Measurements from ENCODE around the gene ZNF74.

ZNF74 gene

DNA sequence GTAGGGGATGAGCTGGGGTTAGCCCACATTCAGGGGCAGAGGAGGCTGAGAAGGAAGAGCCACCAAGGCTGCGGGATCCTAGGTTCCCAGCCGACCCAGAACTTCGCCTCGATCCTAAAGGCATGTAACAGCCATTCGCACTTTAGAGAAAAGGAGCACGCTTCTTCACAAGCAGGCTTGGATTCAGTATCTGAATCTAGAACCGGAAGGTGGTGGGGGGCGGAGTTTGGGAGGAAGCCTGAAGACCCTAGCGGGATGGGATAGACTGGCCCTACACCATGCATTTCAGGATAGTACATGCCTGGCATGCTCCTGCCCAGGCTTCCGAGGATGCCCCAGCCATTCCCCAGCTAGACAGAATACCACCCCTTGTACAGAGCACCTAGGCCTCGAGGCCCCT, 39.2 kb downstream of the ZNF74 start:
- peaks cover 3% of the 10 kb centered on the region; the same call in 1 of the 2 replicates for H4K20me1 ChIP-seq (ENCODE audit: insufficient read depth, low read length)
- H3K4me2 ChIP-seq (ENCODE audit: insufficient read depth, low read length): no peak overlapping the region
- no peaks in the 10 kb centered on the region for H3K9me3 ChIP-seq (ENCODE audit: insufficient read depth, low read length, severe bottlenecking)
- H3K9ac ChIP-seq (ENCODE audit: low read depth, low read length): no peak overlapping the region
- TF ChIP-seq EZH2 (IDR thresholded peaks at IDR 0.05; ENCODE audit: borderline replicate concordance, low read depth, low read length, severe bottlenecking) (no peak), CTCF (IDR thresholded peaks at IDR 0.05; ENCODE audit: borderline replicate concordance, extremely low read depth, low read length, poor library complexity, severe bottlenecking) (no peak)
- no peaks in the 10 kb centered on the region for H3K27me3 ChIP-seq (ENCODE audit: insufficient read depth, low read length, poor library complexity)
- ATAC-seq (ENCODE audit: insufficient read depth, low read depth) (no peak), DNase-seq (no peak)
- H3K4me3 ChIP-seq (ENCODE audit: low read depth in 1 of 2, low read length in 2 of 2): no peak overlapping the region
- H3K27ac ChIP-seq (ENCODE audit: low read length): no peak overlapping the region
- H3K79me2 ChIP-seq (ENCODE audit: insufficient read depth, low read length): no peaks in the 10 kb centered on the region
- H3K4me1 ChIP-seq (ENCODE audit: insufficient read depth, low read length): peaks cover 12% of the 10 kb centered on the region
- no peaks in the 10 kb centered on the region for H3K36me3 ChIP-seq (ENCODE audit: insufficient read depth, low read length)
- H2AFZ ChIP-seq (ENCODE audit: low read depth, low read length): no peak overlapping the region

GRCh38 chr22:20433686-20434241, 39.8 kb downstream of the ZNF74 start:
- no peak overlapping the region for H3K4me2 ChIP-seq (ENCODE audit: insufficient read depth, low read length)

DNA sequence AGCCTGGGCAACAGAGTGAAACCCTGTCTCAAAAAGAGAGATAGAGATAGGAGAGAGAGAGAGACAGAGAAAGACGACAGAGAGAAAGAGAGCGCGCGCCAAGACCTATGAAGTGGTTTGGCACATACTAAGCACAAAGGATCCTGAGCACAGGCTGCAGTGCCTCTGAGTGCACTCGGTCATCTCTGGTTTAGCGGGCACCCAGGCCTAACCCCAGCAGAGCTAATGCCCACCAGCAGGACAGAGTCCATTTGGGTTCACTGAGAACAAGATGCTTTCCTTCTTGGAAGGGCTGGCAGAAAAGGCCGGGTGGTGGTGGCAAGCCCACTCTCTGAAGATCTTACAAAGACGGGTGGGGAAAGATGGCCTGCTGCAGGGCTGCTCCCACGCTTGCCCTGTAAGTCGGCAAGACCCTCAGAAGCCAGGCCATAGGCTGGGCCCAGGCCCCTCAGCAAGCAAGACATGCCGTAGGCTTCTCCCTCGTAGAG, 40.4 kb downstream of the ZNF74 start:
- TF ChIP-seq CTCF (IDR thresholded peaks at IDR 0.05; ENCODE audit: borderline replicate concordance, extremely low read depth, low read length, poor library complexity, severe bottlenecking) (no peak), EZH2 (IDR thresholded peaks at IDR 0.05; ENCODE audit: borderline replicate concordance, low read depth, low read length, severe bottlenecking) (no peak)

More at GRCh38 chr22:20433686-20434241, 39.8 kb downstream of the ZNF74 start:
- H3K27ac ChIP-seq (ENCODE audit: low read length): no peak overlapping the region
- H3K9ac ChIP-seq (ENCODE audit: low read depth, low read length): no peak overlapping the region
- H4K20me1 ChIP-seq (ENCODE audit: insufficient read depth, low read length): peaks cover 3% of the 10 kb centered on the region; the same call in 1 of the 2 replicates
- TF ChIP-seq CTCF (IDR thresholded peaks at IDR 0.05; ENCODE audit: borderline replicate concordance, extremely low read depth, low read length, poor library complexity, severe bottlenecking): no peak
- TF ChIP-seq EZH2 (IDR thresholded peaks at IDR 0.05; ENCODE audit: borderline replicate concordance, low read depth, low read length, severe bottlenecking): no peak
- no peak overlapping the region for H3K4me3 ChIP-seq (ENCODE audit: low read depth in 1 of 2, low read length in 2 of 2)
- H3K9me3 ChIP-seq (ENCODE audit: insufficient read depth, low read length, severe bottlenecking): no peaks in the 10 kb centered on the region
- no peak for ATAC-seq (ENCODE audit: insufficient read depth, low read depth)
- peaks cover 11% of the 10 kb centered on the region for H3K4me1 ChIP-seq (ENCODE audit: insufficient read depth, low read length)
- H3K36me3 ChIP-seq (ENCODE audit: insufficient read depth, low read length): no peaks in the 10 kb centered on the region
- no peak for DNase-seq
- H3K27me3 ChIP-seq (ENCODE audit: insufficient read depth, low read length, poor library complexity): no peaks in the 10 kb centered on the region
- H2AFZ ChIP-seq (ENCODE audit: low read depth, low read length): no peak overlapping the region
- H3K79me2 ChIP-seq (ENCODE audit: insufficient read depth, low read length): no peaks in the 10 kb centered on the region

More for the DNA sequence above, 40.4 kb downstream of the ZNF74 start:
- H3K4me2 ChIP-seq (ENCODE audit: insufficient read depth, low read length): no peak overlapping the region
- no peaks in the 10 kb centered on the region for H3K9me3 ChIP-seq (ENCODE audit: insufficient read depth, low read length, severe bottlenecking)
- H4K20me1 ChIP-seq (ENCODE audit: insufficient read depth, low read length): peaks cover 3% of the 10 kb centered on the region; the same call in 1 of the 2 replicates
- H3K36me3 ChIP-seq (ENCODE audit: insufficient read depth, low read length): no peaks in the 10 kb centered on the region
- H3K27ac ChIP-seq (ENCODE audit: low read length): no peak overlapping the region
- H3K4me3 ChIP-seq (ENCODE audit: low read depth in 1 of 2, low read length in 2 of 2): no peak overlapping the region
- peaks cover 6% of the 10 kb centered on the region for H3K4me1 ChIP-seq (ENCODE audit: insufficient read depth, low read length)
- H3K27me3 ChIP-seq (ENCODE audit: insufficient read depth, low read length, poor library complexity): no peaks in the 10 kb centered on the region
- DNase-seq: no peak
- no peaks in the 10 kb centered on the region for H3K79me2 ChIP-seq (ENCODE audit: insufficient read depth, low read length)
- H2AFZ ChIP-seq (ENCODE audit: low read depth, low read length): no peak overlapping the region
- no peak for ATAC-seq (ENCODE audit: insufficient read depth, low read depth)
- H3K9ac ChIP-seq (ENCODE audit: low read depth, low read length): no peak overlapping the region

Data from DND-41 (cell line).